GM18498 (cell line): Measurements from ENCODE around the gene CDS1.
"Not testable (repeated sequence)": the region's sequence is repeated elsewhere in the genome, so short reads cannot be mapped to it uniquely, and the experiment has no call there.

Experiments
- ATAC-seq: cut with Tn5 transposase; IDR thresholded peaks from one replicate; pipeline ENCODE4 v1.9.1; 2021; ENCODE audit warnings: mild to moderate bottlenecking, moderate library complexity; ENCODE audit not compliant: unreplicated experiment

The CDS1 gene

DNA sequence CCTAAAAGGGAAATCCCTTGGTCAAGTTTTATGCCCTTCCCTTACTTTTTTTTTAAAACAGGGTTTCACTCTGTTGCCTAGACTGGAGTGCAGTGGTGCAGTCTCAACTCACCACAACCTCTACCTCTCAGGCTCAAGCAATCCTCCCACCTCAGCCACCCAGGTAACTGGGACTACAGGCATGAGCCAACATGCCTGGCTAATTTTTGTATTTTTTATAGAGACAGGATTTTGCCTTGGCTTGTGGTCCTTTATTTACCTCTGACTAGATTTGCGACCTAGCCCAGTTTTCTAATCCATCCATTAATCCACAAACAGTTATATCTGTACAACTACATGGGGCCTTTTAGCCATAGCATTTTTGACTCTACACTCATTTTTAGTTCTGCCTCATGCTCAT is 23.7 kb downstream of the CDS1 start:
- no peak for ATAC-seq

GRCh38 chr4:84611531-84611930 is 28.6 kb downstream of the CDS1 start:
- ATAC-seq: no peak

DNA sequence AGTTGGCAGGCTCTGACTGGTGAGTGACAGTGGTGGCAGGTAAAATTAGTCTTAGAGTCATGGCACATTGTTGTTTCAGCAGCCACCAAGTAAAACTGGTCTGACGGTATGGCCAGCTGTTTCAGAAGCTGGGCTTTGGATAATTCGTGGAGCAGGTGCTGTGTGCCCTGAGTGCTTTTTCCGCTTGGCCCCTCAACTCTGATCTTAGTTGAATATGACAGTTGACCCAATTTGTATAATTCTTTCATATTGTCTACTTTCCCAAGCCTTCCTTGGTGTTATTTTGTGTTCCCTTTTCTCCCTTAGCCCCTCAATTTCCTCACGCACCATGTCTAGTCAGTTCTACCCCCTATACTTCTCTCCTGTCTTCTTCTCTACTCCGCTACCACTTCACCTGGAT is 32.0 kb downstream of the CDS1 start:
- no peak for ATAC-seq

DNA sequence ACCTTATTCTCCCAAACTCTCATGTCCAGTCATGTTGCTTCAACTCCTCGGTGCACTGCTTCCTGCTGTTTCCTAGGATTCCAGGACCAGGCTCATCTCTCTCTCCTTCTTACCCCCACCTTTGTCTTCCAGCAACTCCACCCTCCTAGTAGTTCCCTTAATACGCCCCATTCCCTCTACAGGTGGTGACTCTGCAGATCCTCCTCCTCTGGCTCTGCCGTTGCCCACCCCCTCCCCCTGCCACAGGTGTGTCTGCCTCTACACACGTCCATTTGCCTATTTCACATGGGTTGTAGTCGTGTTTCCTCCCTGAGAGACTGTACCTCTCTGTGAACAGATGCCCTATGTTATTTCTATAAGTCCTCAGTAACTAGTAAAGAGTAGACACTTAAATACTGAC is 32.4 kb downstream of the CDS1 start:
- no peak for ATAC-seq

GRCh38 chr4:84622959-84623358 is 40.0 kb downstream of the CDS1 start:
- ATAC-seq: no peak

DNA sequence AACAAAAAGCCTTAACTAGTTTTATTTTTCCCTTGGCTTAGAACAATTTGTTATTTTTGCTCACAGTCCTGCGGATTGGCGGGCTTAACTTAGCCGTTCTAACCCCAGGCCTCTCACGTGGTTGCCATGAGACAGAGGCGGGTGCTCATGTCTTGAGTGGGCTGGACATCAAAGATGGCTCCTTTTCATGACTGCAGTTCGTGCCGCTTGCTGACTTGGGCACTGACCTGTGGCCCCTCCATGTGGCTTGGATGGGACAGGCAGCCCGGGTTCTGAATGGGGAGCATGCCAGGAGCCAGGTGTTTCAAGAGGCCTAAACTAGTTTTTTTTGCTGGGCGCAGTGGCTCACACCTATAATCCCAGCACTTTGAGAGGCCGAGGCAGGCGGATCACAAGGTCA is 40.7 kb downstream of the CDS1 start:
- ATAC-seq: no peak

GRCh38 chr4:84626673-84627072 is 43.7 kb downstream of the CDS1 start:
- ATAC-seq: no peak

GRCh38 chr4:84631573-84631972 is 48.6 kb downstream of the CDS1 start:
- no peak for ATAC-seq

DNA sequence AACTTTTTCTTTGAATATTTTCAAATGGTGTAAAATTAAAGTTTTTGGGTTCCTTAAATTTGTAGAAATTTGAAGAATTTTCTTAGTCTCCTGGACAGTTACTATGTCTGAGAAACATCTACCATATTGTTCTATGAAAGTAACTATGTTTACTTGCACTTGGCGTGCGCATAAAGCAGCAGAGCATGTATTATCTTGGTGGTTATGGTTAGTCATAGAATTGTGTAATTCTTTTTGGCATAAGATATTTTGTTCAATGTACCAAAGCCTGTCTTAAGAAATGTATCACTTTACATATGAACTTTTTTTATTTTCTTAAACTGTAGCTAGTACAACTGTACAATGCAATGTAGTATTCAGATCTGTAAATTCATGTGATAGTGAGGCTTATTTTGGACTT is 49.2 kb downstream of the CDS1 start:
- no peak for ATAC-seq

DNA sequence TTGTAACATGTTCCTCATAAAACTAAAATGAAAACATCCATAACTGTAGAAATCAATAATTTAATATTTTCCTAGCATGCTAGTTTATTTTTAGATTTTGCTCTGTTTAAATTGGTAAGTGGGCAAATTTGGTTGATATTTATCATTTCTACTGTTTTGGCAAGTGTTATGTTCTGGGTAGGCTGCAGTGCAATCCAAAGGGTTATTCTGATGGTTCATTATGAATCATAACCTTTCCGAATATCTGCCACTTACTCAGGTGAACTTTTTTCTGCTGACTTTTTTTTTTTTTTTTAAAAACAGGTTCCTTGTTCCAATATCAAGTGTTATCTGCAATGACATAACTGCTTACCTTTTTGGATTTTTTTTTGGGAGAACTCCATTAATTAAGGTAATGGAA is 52.0 kb downstream of the CDS1 start:
- ATAC-seq: no peak

DNA sequence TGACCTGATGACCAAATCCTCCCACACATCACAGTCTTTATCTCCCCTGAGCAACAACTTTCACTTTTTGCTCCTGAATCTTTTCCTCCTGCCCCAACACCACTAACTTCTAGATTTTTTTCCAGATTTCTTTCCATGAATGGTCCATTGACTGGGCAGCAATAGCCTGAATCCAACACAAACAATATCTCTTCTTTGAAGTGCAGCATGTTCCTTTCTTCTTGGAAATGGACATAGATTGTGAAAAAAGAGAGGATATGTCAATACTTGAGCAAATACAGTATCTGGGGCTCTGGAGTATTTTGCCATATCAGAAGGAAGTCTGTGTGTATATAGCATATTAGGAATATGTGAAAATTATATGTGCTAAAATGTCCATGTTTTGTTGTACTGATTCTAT is 55.2 kb downstream of the CDS1 start:
- ATAC-seq: no peak

GRCh38 chr4:84639145-84639544 is 56.2 kb downstream of the CDS1 start:
- ATAC-seq: no peak

GRCh38 chr4:84644087-84644486 is 61.2 kb downstream of the CDS1 start:
- no peak for ATAC-seq

GRCh38 chr4:84647312-84647884 is 64.5 kb downstream of the CDS1 start:
- no peak for ATAC-seq

- ATAC-seq: no peak
These were observed 65.3 kb downstream of the CDS1 start for GRCh38 chr4:84648178-84648577.

DNA sequence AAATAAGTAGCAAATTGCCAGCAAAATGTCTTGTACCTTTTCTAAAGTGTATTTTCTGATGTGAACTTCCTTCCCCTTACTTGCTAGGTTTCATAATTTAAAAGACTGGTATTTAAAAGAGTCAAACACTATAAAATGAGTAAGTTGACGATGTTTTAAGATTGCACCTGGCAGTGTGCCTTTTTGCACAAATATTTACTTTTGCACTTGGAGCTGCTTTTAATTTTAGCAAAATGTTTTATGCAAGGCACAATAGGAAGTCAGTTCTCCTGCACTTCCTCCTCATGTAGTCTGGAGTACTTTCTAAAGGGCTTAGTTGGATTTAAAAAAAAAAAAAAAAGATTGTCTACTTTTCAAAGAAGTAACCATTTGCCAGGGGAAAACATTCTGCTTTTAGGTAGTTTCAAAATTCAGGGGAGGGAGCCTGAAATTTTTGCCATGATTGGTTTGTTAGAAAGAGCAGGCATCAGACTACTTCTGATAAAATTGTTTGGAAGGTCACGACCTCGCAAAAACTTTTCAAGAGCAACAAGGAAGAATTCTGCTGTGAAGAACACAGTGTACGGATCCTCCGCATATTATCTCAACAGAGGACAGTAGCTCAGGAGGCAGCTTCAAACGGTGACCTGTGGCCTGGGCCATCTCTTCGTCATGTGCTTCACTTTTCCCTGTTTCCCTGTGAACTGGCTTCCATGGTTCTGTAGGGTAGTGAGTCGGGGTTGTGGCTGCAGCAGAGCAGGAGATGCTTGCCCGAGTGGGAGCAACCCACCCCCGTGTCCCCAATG is 66.1 kb downstream of the CDS1 start:
- ATAC-seq: no peak

DNA sequence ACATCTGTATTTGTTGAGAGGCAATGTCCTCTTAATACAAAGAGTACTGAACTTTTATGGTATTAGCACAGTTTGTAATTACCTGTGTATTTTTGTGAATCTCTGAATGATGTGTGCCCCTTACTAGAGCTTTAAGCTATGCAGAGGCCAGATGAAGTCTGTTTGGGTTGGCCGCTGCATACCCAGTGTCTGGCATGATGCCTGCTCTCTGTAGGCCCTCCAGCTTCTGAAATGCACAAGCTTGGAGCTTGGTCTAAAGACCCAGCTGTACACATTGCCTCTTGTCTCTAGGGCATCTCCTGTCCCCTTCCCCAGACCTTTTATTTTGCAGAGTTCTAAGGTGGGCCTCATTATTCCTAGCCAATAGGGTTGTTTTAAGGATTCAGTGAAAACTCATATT is 68.6 kb downstream of the CDS1 start:
- no peak for ATAC-seq

- ATAC-seq: no peak
These were observed 69.6 kb downstream of the CDS1 start for GRCh38 chr4:84652478-84652877.

DNA sequence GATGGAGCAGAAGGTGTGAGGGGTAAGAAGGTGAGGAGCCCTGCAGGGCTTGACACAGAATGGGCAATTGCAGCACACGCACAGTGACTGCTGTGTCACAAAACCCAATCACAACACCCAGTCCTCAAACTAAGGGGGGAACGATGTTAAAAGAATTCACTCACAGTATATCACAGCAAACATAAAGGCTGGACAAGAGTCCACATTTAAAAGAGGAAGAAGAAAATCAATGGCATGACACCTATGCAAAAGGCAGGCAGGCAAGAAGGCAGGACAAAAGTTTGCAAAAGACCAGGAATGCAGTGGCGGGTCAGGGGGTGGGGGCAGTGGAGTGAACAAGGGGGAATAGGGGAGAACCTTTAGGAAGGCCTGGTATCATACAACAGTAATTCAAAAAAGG is 77.7 kb downstream of the CDS1 start:
- no peak for ATAC-seq

DNA sequence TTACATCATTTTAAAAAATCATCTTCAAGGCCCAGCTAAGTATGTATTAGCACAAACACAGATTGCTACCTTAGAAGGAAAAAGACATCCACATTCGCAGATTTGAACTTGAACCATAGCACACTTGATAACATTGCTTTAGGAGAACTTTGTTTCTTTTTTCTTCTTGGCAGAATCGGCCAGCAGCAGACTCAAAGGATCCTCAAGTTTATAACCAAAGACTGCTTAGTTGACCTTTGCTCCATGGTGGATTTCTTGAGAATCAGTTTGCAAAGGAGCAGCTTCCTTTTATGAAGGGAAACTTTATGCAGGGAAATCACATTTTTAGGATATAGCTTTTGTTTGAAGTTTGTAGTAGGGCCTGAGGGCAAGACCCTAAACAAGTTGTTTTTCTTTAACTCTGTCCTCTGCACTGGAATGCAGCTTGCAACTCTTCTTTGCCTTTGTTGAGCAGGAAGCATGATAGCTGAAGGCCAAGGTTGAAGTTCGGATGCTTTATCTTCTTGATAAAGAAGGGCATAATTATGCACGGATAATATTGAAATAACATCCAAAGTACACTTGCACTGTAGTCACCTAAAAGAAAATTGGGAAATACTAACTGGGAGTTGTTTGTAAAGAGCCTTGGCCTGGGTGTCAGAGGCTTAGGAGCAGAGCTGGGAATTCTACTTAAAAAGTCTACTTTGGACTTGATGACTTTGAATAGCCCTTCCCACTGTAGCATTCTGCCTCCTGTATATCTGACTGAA is 78.4 kb downstream of the CDS1 start:
- ATAC-seq: no peak

GRCh38 chr4:84664767-84665166 is 81.8 kb downstream of the CDS1 start:
- ATAC-seq: not testable (repeated sequence)

DNA sequence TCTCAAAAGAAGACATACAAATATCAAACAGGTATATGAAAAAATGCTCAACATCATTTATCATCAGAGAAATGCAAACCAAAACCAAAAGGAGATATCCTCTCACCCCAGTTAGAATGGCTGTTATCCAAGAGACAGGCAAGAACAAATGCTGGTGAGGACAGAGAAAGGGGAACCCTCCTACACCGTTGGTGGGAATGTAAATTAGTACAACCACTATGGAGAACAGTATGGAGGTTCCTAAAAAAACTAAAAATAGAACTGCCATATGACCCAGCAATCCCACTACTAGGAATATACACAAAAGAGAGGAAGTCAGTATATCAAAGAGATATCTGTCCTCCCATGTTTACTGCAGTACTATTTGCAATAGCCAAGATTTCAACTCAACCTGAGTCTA is 83.5 kb downstream of the CDS1 start:
- no peak for ATAC-seq
